Stimulated activated CD4-positive, alpha-beta T cell treated with anti-CD3 and anti-CD28 coated beads, Interleukin-1b, Interleukin-23, amount 100 ng/mL, for 4 hours (primary cell): ENCODE results near the gene CHST15.

ENCODE experiments used
- DNase-seq, 2 donors: peaks; one replicate each; pipeline ENCODE4 v3.0.0-alpha.2; 2020; ENCODE audit warnings: low read depth in 2 of 2

The CHST15 gene

DNA sequence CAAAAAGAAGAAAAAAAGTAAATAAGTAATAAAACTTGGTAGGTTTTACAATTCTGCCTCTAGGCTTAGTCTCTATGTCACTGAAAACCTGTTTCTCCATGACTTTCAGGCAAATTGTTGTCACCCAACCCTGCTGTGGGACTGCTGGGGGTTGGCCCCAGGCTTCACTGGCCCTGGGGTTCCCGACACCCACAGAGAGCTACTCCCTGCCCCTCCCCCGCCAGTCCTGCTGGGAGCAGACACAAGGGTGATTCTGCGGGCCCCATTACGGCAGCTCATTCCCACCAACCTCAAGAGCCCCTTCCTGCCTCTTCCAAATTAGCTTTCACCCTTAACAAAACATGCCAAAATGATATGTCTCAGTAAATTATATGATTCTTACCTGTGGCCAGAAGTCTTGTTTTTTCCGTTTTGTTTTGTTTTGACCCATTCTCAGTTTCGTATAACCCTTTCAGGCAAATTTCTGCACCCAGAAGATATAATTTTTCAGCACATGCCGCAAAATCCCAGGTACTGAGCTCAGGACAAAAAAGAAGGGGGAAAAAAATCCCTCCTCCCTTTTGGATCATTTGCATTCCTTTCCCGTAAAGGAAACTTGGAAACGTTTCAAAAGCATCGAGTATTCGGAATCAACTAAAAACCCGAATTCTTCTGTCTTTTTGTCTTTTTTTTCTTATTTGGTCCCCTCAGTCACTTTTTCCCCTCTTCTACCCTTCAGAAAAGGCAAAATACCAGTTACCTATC is 27.8 kb downstream of the CHST15 start:
- DNase-seq: no peak

DNA sequence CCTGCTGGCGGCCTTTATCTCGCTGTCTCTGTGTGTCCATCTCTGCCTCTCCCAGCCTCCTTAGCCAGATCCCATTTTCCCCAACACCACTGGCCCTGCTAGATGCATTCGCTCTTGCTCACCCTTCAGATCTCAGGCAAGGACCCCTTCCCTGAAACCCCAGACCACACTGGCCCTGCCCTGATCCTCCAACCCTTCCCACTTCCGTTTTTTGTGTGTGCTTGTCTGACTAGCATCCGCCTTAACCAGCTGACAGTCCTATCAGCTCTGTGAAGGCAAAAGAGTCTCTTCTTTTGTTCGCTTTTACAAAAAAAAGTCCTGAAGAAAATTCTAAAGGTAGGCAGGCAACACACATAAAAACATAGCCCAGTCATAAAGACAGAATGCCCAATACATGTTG is 28.7 kb downstream of the CHST15 start:
- no peak for DNase-seq

DNA sequence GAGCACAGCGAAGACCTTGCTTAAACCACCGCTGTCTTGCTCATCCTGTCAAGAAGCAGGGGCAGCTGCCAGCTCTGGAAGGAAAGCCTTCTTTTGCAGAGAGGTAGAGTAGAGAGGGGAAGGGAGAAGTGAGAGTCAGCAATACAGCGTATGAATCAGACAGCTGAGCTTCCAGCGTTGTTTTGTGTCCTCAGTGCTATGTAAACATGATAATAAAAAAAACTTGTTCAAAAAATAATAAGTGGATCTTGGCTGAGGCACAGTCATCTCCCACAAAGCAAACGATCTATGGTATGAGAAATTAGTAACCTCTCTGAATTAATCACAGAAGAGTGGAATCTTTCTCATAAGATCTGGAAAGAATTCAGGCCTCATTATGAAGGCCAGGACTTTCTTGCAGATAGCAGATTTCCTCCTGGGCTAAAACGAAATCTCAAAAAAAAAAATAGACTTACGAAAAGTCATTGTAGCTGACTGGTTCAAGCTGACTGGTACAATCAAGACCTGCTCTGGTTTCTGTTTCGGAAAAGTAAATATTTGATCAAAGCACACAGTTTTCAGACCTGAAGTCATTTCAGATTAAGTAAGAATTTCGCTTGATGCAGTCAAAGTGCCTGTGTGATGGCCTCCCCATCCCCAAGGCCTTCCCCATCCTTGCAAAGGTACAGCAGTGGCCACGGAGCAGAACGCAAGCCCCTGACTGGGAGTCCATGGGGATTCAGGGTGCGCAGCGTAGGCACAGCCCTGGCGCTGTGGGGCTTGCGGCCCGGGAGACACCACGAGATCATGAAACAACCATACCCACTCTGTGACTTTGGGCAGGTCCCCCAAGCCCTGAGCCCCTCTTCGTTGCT is 29.4 kb downstream of the CHST15 start:
- no peak for DNase-seq

DNA sequence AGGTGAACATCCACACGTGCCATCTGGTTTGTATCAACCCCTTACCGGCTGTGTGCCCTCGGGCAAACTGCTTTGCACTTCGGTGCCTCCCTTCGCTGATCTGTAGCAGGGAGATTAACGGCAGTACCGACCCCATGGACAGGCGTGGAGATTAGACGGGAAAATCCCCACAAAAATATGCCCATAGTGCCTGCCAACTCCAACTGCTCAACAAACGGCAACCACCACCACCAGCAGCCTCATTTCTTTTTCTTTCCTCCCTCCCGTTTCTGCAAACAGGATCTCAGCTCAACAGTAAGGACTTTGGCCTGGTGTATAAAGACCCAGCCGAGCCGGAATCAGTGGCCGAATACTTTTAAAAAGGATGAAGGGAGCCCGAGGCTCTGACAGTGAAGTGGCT is 31.0 kb downstream of the CHST15 start:
- DNase-seq: no peak

DNA sequence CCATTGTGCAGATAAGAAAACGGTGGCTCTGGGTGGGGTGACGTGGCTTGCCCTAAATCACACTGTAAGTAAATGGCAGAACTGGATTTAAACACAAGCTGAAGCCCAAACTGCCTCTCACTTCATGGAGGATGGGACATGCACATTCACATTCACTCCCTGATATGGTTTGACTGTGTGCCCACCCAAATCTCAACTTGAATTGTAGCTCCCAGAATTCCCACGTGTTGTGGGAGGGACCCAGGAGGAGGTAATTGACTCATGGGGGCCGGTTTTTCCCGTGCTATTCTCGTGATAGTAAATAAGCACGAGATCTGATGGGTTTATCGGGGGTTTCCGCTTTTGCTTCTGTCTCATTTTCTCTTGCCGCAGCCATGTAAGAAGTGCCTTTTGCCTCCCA is 32.4 kb downstream of the CHST15 start:
- DNase-seq: no peak

DNA sequence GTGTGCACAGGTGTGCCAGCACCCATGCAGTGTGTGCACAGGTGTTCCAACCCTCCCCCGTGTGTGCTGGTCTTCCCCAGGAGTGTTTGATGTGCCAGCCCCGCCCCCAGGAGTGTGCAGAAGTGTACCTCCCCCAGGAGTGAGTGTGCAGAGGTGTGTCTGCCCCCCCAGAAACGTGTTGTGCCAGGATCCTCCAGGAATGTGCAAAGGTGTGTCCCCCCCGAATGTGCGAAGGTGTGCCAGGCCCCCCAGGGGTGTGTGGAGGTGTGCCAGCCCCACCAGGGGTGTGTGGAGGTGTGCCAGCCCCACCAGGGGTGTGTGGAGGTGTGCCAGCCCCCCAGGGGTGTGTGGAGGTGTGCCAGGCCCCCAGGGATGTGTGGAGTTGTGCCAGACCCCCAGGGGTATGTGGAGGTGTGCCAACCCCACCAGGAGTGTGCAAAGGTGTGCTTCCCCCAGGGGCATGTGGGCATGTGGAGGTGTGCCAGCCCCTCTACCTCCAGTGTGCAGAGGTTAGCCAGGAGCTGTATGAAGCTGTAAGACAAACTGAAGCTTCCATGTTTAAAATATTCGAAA is 33.2 kb downstream of the CHST15 start:
- no peak for DNase-seq

DNA sequence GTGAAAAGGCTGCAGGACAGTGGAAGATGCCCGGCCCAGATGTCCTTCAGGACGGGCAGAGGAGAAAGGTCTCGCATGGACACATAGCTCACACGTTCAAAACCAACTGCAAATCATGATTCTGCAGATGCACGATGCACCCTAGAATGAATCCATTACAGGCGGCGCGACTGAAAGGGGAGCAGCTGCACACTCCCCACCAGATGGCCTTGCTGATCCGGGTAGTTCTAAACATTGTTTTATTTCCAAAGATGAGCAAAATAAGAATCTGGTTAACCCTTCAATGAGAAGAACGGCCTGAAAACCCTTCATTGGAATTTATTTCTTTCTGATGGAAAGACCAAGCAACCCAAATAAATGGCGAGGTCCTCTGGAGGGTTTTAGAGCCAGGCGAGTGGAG is 33.8 kb downstream of the CHST15 start:
- DNase-seq: no peak

DNA sequence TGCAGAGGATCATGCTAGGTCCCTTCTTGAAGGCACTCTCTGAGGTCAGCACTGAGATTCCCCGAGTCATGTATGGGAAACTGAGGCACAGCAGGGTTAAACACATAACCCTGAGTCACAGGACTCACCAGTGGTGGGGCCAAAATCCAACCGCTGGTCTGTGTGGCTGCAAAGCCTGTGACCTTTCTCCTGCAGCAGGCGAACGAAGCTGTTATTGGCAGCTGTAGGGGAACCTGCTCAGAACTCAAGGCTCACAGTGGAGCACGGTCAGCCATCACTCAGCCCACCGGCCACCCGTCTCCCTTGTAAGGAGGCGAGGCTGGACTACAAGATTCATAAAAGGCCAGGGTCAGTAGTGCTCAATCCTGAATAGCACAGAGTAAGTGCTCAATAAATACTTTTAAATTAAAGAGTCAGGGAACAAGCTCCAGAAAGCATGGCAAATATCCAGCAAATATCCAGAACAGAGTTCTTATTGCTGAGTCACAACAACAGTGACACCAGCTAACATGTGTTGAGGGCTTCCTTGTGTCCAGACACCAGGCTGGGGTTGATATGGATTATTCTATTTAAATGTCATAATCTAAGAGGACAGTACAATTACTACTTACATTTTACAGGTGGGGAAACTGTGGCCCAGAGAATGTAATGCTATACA is 34.9 kb downstream of the CHST15 start:
- DNase-seq: no peak

DNA sequence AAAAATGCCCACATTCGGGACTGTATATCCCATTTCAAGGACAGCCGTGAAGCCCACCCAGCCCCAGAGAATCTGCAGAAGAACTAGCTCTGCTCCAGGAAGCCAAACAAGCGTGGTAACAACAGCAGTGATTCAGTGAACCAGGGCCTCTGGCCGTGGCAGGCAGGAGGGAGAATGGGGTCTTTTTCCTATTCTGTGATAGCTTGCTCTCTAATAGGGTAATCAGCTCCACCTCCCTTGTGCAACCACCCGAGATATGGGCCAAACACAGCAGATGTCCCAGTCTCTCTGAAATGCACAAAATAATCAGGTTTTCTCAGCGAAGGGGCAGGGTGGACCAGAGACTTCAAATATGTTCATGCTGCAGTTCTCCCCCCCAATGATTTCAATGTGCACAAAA is 35.8 kb downstream of the CHST15 start:
- DNase-seq: no peak

DNA sequence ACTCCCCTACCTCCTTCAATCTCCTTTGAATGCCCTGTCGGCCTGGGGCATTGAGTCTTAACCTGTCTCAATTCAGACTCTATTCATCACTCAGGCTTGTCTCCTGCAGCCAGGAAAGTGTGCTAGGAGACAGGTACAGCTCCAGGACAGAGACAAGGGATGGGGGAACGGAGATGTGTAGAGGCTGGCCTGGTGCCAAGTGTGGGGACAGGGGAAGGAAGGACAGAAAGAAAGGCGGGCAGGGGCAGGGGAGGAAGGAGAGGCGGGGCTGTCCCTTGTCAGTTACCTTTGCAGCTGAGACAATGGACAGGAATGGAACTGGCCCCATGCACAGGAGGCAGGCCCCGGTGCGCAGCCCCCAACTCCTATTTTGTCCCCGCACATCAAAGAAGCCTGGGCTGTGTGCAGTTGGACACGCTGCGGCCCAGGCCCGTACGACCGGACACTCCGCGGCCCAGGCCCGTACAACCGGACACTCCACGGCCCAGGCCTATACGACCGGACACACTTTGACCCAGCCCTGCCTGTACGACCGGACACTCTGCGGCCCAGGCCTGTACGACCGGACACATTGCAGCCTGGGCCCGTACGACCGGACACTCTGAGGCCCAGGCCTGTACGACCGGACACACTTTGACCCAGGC is 36.9 kb downstream of the CHST15 start:
- no peak for DNase-seq

DNA sequence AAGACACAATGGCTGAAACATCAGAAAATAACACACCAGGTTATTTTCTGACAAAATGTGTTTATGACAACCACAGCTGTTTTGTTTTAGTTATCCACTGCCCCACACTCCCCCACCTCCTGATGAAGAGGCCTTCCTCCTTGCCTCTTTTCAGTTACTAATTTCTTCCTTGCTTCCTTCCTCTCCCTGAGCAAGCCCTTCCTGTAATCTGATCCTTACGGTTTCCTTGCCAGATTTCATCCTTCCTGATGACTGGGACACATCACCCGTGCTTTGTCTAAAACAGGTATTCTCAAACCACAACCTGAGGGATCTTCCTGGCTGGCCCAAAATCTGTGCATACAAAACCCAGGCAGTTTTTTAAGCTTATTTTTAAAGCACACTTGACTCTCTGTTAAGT is 39.4 kb downstream of the CHST15 start:
- DNase-seq: no peak

DNA sequence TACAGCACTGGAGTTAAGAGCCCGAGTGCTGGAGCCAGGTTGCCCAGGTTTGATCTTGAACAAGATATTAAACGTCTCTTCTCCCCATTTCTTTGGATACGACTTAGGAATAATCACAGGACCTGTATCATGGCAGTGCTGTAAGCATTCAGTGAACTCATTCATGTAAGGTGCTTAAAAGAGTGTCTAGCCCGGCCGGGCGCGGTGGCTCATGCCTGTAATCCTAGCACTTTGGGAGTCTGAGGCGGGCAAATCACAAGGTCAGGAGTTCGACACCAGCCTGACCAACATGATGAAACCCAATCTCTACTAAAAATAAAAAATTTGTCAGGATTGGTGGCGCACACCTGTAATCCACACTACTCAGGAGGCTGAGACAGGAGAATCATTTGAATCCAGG is 40.8 kb downstream of the CHST15 start:
- DNase-seq: no peak

DNA sequence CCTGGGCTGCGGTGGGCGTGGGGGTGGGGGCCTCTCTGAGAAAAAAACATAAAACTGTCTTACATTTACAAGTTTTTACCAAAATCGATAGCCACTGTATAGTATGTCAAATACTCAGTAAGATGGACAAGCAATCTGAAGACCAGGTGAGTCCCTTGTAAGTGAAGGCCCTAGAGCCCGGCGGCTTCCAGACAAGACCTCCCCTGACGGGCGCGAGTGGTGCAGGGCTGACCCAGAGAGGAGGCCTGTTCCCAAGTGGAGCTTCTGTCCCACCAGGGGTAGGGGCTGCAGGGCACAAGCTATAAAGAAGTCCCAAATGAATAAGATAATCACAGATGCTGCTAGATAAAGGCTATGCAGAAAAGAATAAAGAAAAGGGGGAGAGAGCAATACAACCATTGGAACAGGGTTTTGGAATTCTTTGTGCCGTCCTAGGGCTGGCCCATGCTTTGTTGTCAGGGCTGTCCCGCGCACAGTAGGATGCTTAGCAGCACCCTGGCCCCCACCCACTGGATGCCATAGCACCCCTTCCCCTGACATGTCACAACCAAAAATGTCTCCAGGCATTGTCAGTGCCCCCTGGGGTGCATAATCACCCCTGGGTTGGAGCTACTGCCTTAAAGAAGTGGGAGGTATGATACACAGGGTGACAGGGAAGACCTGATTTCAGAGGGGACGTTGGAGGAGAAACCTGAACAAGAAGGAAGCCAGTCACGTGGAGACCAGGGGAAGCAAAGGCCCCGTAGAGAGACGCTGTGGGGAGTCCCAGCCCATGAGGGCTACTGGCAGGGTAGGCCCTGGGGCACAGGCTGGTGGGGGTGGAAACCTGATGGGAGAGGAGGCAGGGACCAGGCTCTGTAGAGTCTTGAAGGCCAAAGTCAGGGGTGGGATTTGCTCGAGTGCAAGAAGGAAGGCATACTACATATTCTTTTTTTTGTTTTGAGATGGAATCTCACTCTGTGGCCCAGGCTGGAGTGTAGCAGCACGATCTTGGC is 43.1 kb downstream of the CHST15 start:
- DNase-seq: no peak

DNA sequence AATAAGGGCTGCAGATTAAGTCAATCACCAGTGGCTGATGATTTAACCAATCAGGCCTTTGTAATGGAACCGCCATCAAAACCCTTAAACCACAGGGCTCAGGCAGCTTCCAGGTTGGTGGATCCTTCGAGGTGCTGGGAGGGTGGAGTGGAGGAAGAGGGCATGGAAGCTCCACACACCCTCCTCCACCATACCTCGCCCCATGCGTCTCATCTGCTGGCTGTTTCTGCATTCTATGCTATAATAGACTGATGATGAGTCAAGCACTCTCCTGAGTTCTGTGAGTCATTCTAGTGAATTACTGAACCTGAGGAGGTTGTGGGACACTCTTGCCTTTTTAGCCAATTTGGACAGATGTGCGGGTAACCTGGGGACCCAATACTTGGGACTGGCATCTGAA is 43.9 kb downstream of the CHST15 start:
- no peak for DNase-seq

DNA sequence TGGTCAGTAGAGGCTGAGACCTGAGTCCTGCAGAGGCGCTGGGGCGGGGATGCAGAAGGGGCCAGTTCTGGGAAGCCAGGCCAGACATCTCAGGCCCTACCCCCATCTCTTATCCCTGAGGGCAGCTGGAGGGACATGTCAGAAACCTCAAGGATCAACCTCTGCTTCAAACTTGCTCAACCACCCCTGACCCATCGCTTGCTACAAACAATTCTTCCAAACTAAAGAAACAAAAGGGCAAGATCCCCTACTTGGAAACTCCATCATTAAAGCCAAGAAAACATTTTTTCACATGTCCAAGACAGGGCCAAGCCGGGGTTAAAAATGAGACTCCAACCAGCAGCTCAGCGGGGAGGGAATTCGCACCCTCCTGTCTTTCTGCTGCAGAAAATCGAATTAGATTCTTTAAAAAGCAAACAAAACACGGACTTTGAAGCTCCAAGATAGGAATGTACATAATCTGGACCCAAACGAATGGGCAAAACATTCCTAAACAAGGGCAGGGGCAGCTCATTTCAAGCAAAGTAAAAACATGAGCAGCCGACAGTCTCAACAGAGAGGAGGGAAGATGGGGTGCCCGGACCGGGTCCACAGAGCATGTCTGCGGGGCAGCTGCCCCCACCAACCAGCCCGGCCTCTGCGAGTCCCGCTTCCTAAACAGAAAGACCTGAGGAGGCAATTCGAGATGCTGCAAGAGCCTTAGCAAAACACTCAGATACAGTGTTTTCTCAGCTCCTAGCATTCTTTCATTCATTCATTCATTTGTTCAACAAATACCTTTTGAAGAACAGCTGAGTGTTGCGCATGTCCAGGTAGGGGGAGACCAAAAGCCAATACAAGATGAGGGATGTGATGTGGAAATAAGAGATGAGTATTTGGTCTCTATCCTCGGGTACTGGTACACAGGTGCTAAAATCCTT is 44.8 kb downstream of the CHST15 start:
- no peak for DNase-seq

DNA sequence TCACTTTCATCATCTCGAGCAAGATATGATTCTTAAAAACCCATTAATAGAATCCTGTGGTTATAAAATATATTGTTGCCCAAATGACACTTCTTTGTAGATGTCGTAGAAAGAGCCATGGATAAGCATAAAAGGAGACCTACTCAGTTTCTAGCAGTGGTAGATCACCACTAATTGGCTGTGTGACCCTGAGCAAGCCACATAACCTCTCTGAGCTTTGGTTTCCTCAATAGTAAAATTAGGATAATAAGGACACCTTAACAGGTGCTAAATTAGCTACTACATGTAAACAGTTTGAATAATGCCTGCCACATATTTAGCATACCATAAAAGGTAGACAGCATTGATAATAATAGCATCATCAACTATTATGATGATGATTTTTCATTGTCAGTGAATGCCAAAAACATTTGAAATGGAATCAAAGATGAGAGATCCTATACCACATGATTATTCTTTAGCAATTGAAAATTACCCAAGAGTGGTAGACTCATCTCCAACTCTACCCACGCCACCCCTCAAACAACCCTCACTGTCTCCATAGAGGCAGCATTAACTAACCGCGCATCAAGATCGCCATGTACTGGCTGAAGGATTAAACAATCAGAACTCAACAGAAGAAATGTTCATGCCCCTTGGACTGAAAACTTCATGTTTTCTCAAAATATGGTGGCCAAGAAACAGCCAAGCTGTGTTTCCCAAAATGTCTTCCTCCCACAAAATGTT is 45.8 kb downstream of the CHST15 start:
- DNase-seq: no peak

DNA sequence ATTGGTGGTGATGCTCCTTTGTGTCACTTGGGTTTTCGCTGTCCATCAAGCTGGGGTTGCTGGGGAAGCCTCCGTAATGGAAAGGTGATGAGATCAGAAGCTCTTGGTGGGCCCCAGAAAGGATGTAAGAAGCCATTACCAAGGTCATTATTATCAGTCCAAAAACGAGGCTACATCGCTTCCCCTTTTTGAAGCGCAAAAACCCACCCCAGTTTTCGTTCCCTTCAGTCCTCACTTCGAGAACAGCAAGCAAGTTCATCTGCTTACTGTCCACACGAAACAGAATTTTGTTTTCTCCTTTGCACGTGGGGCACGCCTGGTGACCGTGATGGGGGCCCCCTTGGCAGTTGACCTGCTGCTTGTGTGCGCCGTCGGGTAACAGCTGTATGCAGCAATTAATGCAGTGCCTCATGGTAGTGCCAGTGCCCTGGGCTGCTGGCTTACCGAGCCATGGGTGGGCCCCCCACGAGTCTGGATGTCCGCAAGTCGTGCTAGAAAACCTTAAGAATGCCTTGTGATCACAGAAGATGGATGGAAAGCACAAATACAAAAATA is 47.5 kb downstream of the CHST15 start:
- no peak for DNase-seq

DNA sequence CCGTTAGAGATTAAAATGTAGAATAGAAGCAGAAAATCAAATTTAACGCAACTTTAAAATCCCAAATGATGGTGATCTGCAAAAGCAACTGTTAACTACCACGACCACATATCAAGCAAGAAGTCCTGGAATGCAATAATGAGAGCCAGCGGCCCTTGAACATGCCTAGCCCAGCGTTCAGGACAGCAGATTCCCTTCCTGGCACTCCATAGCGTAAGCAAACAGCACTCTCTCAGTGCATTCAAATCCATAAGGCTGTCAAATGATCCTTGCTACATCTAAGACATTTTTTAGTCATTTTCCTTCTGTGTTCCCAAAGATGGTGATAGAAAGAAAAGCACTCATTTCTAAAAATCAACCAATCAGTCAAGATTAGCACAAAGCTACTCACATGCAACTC is 48.1 kb downstream of the CHST15 start:
- DNase-seq: no peak
